22Rv1 (cell line): ENCODE measurements around the gene SYNPO.

Experiments
- ZFX ChIP-seq: fragments of 450-650 bp; IDR thresholded peaks from 2 replicates; pipeline ENCODE4 v1.6.1; 2017; ENCODE audit warnings: antibody characterized with exemption, borderline replicate concordance
- TF ChIP-seq, protein P1 (sequence below): fragments of 450-650 bp; IDR thresholded peaks from 2 replicates; pipeline ENCODE4 v1.5.1; 2017; ENCODE audit warnings: mild to moderate bottlenecking

GRCh38 chr5:150612405-150612804, 28.1 kb upstream of the SYNPO start:
- TF ChIP-seq, protein P1, sequence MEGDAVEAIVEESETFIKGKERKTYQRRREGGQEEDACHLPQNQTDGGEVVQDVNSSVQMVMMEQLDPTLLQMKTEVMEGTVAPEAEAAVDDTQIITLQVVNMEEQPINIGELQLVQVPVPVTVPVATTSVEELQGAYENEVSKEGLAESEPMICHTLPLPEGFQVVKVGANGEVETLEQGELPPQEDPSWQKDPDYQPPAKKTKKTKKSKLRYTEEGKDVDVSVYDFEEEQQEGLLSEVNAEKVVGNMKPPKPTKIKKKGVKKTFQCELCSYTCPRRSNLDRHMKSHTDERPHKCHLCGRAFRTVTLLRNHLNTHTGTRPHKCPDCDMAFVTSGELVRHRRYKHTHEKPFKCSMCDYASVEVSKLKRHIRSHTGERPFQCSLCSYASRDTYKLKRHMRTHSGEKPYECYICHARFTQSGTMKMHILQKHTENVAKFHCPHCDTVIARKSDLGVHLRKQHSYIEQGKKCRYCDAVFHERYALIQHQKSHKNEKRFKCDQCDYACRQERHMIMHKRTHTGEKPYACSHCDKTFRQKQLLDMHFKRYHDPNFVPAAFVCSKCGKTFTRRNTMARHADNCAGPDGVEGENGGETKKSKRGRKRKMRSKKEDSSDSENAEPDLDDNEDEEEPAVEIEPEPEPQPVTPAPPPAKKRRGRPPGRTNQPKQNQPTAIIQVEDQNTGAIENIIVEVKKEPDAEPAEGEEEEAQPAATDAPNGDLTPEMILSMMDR, result no peak
- TF ChIP-seq ZFX, result no peak
